Psoas muscle (tissue), 8 donors: ENCODE data around the gene DPP10. TPM values are rescaled to one million over a fixed set of nuclear protein-coding genes. Genes with fewer than 3 reads are reported as not detected.

Source experiments
- ATAC-seq, 4 donors: fragments of 200-7000 bp; cut with Tn5 transposase; one replicate each; pipeline ENCODE4 v1.9.1; 2020; ENCODE audit warnings: moderate library complexity in 3 of 4, mild to moderate bottlenecking in 2 of 4
- DNase-seq, 2 donors: peaks; one replicate each; pipeline ENCODE4 v3.0.0-alpha.2; 2020
- H3K27ac ChIP-seq: fragments of 200-600 bp; one replicate; pipeline ENCODE4 v1.8.0; 2022
- H3K27me3 ChIP-seq, 3 donors: fragments of 200-600 bp in 1 of 3; one replicate each; pipeline versions ENCODE4 v1.6.1 to v1.8.0; 2013 to 2022; ENCODE audit warnings: low read length in 2 of 3, mild to moderate bottlenecking in 2 of 3, moderate library complexity in 1 of 3; ENCODE audit not compliant: insufficient read depth in 3 of 3
- H3K36me3 ChIP-seq, 2 donors: fragments of 200-600 bp in 1 of 2; one replicate each; pipeline versions ENCODE4 v1.6.1 to v1.8.0; 2013 to 2022; ENCODE audit warnings: low read depth in 1 of 2, mild to moderate bottlenecking in 1 of 2, moderate library complexity in 1 of 2; ENCODE audit not compliant: insufficient read depth in 1 of 2
- H3K4me1 ChIP-seq: fragments of 200-600 bp; one replicate; pipeline ENCODE4 v1.8.0; 2022
- H3K4me3 ChIP-seq: fragments of 200-600 bp; one replicate; pipeline ENCODE4 v1.8.0; 2022; ENCODE audit warnings: mild to moderate bottlenecking
- H3K9me3 ChIP-seq: fragments of 200-600 bp; one replicate; pipeline ENCODE4 v1.8.0; 2022
- WGBS, 3 donors: extraction: QIAGEN DNeasy Blood & Tissue Kit; methylation state at CpG; one replicate each; pipeline versions ENCODE4 v1.1.6 to v1.1.7; 2013; 5-methylcytosine and 5-hydroxymethylcytosine counted together
- intact Hi-C, 2 donors: fragments of 100-400 bp; cut with DNase I; formaldehyde crosslinking; loops; one replicate each; pipeline versions ENCODE4 v1.11.0 to v1.14.2; 2022
- polyA plus RNA-seq, 3 donors: library from polyadenylated mRNA; stranded (reverse); fragments of 200-250 nt; gene quantifications; one replicate each; pipeline ENCODE4 v1.2.3, GENCODE V29; 2013
- total RNA-seq, 4 donors: library from RNA; stranded (reverse); fragmentation: NEBNext Ultra II Directional in 2 of 4; extraction: Animal tissue kit (Norgen Biotek cat#: 25700) in 2 of 4; gene quantifications; one replicate each; pipeline versions ENCODE4 v1.2.1 to v1.2.4, GENCODE V29; 2021 to 2023
- TF ChIP-seq, protein P1 (sequence below): fragments of 200-600 bp; IDR thresholded peaks from one replicate; pipeline ENCODE4 v1.8.0; 2022; ENCODE audit warnings: antibody characterized with exemption
- donor health status: healthy with polysubstance abuse.
- donor health status: DM: no; HTN: no; CAD: no; lungs with moderate emphysema.
- donor health status: Bipolar disorder and iron deficiency.
- donor health status: healthy.
- donor health status: DM: yes; HTN: yes; CAD: no.
- donor health status: DM: no; HTN: no; CAD: no.
- donor health status: DM: no; HTN: no; CAD: no.
- donor health status: DM: yes; HTN: yes; CAD: no.

Gene DPP10
- total and polyA plus RNA-seq, 7 donors, result 0.01 to 0.11 TPM; not detected in 5

DNA sequence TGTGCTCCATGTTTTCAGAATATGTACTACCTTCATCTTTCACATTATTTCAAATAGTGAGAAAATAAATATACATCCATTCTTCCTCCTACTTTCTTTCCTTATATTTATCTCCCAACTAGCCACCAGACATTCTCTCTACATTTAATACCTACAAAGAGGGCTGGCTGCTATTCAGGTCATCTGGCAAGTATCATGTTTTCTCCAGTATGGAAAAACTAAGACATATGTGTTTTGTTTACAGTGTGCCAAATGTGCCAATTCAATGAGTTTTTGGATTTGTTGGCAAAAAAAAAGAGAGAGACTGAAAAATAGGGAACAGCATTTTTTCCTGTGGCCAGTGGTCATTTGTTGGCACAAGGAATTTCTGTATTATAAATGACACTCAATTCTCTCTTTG, 1207.3 kb downstream of the DPP10 start:
- Histone ChIP-seq H3K27ac (no peak overlapping the region), H3K9me3 (no peaks in the 10 kb centered on the region), H3K4me1 (no peaks in the 10 kb centered on the region), H3K36me3 (no peaks in the 10 kb centered on the region), H3K4me3 (no peak overlapping the region), H3K27me3 (no peaks in the 10 kb centered on the region)
- TF ChIP-seq, protein P1, sequence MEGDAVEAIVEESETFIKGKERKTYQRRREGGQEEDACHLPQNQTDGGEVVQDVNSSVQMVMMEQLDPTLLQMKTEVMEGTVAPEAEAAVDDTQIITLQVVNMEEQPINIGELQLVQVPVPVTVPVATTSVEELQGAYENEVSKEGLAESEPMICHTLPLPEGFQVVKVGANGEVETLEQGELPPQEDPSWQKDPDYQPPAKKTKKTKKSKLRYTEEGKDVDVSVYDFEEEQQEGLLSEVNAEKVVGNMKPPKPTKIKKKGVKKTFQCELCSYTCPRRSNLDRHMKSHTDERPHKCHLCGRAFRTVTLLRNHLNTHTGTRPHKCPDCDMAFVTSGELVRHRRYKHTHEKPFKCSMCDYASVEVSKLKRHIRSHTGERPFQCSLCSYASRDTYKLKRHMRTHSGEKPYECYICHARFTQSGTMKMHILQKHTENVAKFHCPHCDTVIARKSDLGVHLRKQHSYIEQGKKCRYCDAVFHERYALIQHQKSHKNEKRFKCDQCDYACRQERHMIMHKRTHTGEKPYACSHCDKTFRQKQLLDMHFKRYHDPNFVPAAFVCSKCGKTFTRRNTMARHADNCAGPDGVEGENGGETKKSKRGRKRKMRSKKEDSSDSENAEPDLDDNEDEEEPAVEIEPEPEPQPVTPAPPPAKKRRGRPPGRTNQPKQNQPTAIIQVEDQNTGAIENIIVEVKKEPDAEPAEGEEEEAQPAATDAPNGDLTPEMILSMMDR, result no peak
- ATAC-seq (no peak), DNase-seq (no peak)
- intact Hi-C loops, result no loop called here

DNA sequence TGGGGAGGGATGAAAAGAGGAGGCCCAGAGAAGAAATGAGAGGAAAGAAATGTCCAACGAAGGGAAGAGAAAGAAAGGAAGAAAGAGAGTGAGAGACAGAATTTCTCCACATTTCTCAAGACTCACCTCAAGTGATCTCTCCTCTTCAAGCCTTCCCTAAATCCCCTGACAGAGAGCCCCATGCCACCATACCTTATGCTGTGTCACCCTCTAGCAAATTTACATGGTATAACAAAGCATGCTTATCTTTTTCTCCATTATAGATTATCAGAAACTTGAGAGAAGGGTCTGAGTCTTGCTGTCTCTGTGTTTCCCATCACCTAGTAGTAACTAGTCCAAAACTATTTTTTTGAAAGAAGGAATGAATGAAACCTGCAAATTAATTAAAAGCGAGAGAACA, 1208.4 kb downstream of the DPP10 start:
- intact Hi-C loops, result no loop called here
- ATAC-seq, result no peak
- H3K27me3 ChIP-seq, result no peaks in the 10 kb centered on the region
- H3K27ac ChIP-seq, result no peak overlapping the region
- H3K36me3 ChIP-seq, result no peaks in the 10 kb centered on the region
- no peak overlapping the region for H3K4me3 ChIP-seq
- whole genome bisulfite sequencing, 3 donors, result 63 to 65% (median 64%) methylated on average over 2 of the region's 2 CpGs
- no peak for DNase-seq
- TF ChIP-seq, protein P1, result no peak
- no peaks in the 10 kb centered on the region for H3K9me3 ChIP-seq
- no peaks in the 10 kb centered on the region for H3K4me1 ChIP-seq

DNA sequence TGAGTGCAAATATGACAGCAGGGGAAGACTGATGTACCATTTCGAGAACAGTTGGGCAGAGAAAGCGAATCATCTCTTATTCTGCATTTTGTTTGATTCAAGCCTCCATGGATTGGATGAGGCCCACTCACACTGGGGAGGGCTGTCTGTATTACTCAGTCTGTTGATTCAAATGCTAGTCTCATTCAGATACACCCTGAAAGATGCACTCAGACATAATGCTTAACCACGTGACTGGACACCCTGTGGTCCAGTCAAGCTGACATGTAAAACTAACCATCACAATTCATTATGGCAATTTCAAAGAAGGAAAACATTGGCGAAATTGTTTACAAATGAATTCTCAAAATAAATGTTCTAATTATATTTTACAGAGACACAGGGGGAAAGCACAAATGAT, 1210.2 kb downstream of the DPP10 start:
- 72 to 80% (median 73%) methylated on average over 4 of the region's 4 CpGs for WGBS, 3 donors
- Histone ChIP-seq H3K4me3 (no peak overlapping the region), H3K27ac (no peak overlapping the region), H3K36me3 (no peaks in the 10 kb centered on the region), H3K27me3 (no peaks in the 10 kb centered on the region), H3K4me1 (no peaks in the 10 kb centered on the region), H3K9me3 (no peaks in the 10 kb centered on the region)
- TF ChIP-seq, protein P1, result no peak
- DNase-seq, result no peak
- intact Hi-C loops, result no loop called here
- ATAC-seq, result no peak

DNA sequence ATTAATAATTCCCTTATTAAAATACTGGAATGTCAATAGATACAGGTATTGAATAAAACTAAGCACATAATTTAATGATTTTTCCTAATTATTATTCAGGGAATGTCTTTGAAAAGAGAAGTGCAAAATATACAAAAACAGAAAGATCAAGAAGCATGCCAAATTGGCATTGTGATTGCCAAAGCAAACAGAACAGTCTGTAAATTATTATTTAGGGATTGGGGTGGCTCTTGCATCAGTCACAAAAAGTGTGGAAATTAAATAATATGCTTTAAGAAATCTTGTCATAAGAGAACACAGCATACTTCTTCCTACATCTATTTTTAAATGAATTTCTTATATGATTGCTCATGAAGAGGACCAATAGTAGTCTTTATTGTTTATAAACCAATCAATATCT, 1211.9 kb downstream of the DPP10 start:
- Histone ChIP-seq H3K27me3 (no peaks in the 10 kb centered on the region), H3K4me3 (no peak overlapping the region), H3K4me1 (no peaks in the 10 kb centered on the region), H3K9me3 (no peaks in the 10 kb centered on the region), H3K27ac (no peak overlapping the region), H3K36me3 (no peaks in the 10 kb centered on the region)
- ATAC-seq (no peak), DNase-seq (no peak)
- intact Hi-C loops, result no loop called here
- TF ChIP-seq, protein P1, result no peak

DNA sequence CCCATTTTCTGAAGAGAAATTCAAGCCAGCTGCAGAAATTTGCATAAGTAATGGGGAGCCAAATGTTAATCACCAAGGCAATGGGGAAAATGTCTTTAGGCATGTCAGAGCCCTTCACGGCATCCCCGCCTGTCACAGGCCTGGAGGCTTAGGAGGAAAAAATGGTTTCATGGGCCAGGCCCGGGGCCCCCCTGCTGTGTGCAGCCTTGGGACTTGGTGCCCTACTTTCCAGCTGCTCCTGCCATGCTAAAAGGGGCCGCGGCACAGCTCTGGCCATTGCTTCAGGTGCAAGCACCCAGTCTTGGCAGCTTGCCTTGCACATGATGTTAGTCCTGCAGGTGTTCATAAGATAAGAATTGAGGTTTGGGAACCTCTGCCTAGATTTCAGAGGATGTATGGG, 1235.7 kb downstream of the DPP10 start:
- Histone ChIP-seq H3K27ac (no peak overlapping the region), H3K4me1 (no peaks in the 10 kb centered on the region), H3K4me3 (no peak overlapping the region), H3K27me3 (no peaks in the 10 kb centered on the region), H3K9me3 (peaks cover 7% of the 10 kb centered on the region), H3K36me3 (no peaks in the 10 kb centered on the region)
- intact Hi-C loops, result no loop called here
- DNase-seq (no peak), ATAC-seq (no peak)
- TF ChIP-seq, protein P1, result no peak
- WGBS, 3 donors, result 84 to 86% (median 86%) methylated on average over 5 of the region's 5 CpGs
